H1 (cell line): ENCODE measurements around the gene OR8B4. TPM values are rescaled to one million over a fixed set of nuclear protein-coding genes. Genes with fewer than 3 reads are reported as not detected.

Source experiments
- CTCF ChIA-PET: fragments of 300-600 bp; sonication (Branson Sonifier 250); formaldehyde crosslinking; loops from one replicate; lab custom pipeline; 2021; ENCODE audit not compliant: partially characterized antibody; lab: Charles Lee
- POLR2A ChIA-PET: fragments of 300-600 bp; sonication (Branson Sonifier 250); formaldehyde crosslinking; loops from one replicate; lab custom pipeline; 2021; ENCODE audit warnings: inconsistent platforms; ENCODE audit not compliant: partially characterized antibody; lab: Charles Lee
- DNase-seq, 2 experiments: peaks; one replicate each; pipeline versions ENCODE4 v3.0.0 to v3.0.0-alpha.2; 2010 to 2022; ENCODE audit warnings: low spot score in 2 of 2, low read depth in 1 of 2, mixed read lengths in 1 of 2
- FAIRE-seq: peaks from 2 replicates; lab custom pipeline; 2011; peaks lifted over from hg19 to GRCh38; lab: Jason Lieb, UNC
- H2AFZ ChIP-seq: 2 replicates; pipeline ENCODE4 v1.8.1; 2012; ENCODE audit warnings: low read length, inconsistent platforms
- H2AK5ac ChIP-seq: 2 replicates; pipeline ENCODE4 v1.6.1; 2013; ENCODE audit warnings: low read depth, low read length
- H2BK120ac ChIP-seq: replicated peaks from 2 replicates; pipeline ENCODE3; 2013; ENCODE audit warnings: low read depth, low read length, inconsistent platforms
- H2BK12ac ChIP-seq: 2 replicates; pipeline ENCODE4 v1.6.1; 2013; ENCODE audit warnings: low read depth, low read length
- H2BK15ac ChIP-seq: 2 replicates; pipeline ENCODE4 v1.6.1; 2013; ENCODE audit warnings: low read length
- H2BK20ac ChIP-seq: 2 replicates; pipeline ENCODE4 v1.6.1; 2013; ENCODE audit warnings: low read length
- H2BK5ac ChIP-seq: 2 replicates; pipeline ENCODE4 v1.6.1; 2013; ENCODE audit warnings: low read depth, low read length
- H3K14ac ChIP-seq: 2 replicates; pipeline ENCODE4 v1.6.1; 2013; ENCODE audit warnings: inconsistent platforms; ENCODE audit not compliant: insufficient read length
- H3K18ac ChIP-seq: 2 replicates; pipeline ENCODE4 v1.6.1; 2013; ENCODE audit warnings: low read length; ENCODE audit errors: extremely low read depth
- H3K23ac ChIP-seq: 2 replicates; pipeline ENCODE4 v1.6.1; 2013; ENCODE audit warnings: inconsistent platforms; ENCODE audit not compliant: insufficient read length
- H3K23me2 ChIP-seq: 2 replicates; pipeline ENCODE4 v1.6.1; 2013; ENCODE audit warnings: low read depth, low read length
- H3K27ac ChIP-seq: 2 replicates; pipeline ENCODE4 v1.6.1; 2011; ENCODE audit warnings: low read depth, low read length, inconsistent platforms
- H3K27me3 ChIP-seq, 4 experiments: replicated peaks in 1 of 4; 1 replicate in 1 of 4; 2 replicates in 3 of 4; pipeline versions ENCODE4 v1.6.1 to v1.8.1; 2011 to 2013; ENCODE audit warnings: low read length in 3 of 4, mild to moderate bottlenecking in 3 of 4, inconsistent platforms in 2 of 4, mixed read lengths in 2 of 4, moderate library complexity in 1 of 4; ENCODE audit not compliant: control insufficient read depth in 3 of 4, insufficient read depth in 3 of 4; ENCODE audit errors: extremely low read depth in 1 of 4
- H3K36me3 ChIP-seq, 4 experiments: 2 replicates each; pipeline versions ENCODE4 v1.6.1 to v1.8.1; 2011 to 2013; ENCODE audit warnings: mild to moderate bottlenecking in 4 of 4, low read length in 3 of 4, moderate library complexity in 2 of 4, control low read depth in 1 of 4, inconsistent platforms in 1 of 4; ENCODE audit not compliant: insufficient read depth in 4 of 4, control insufficient read depth in 2 of 4
- H3K4ac ChIP-seq: replicated peaks from 2 replicates; pipeline ENCODE3; 2013; ENCODE audit warnings: low read length, low read depth, mixed read lengths, inconsistent platforms; ENCODE audit not compliant: insufficient read length
- H3K4me1 ChIP-seq, 4 experiments: replicated peaks in 1 of 4; 1 replicate in 1 of 4; 2 replicates in 3 of 4; pipeline versions ENCODE4 v1.6.1 to v1.8.1; 2011 to 2013; ENCODE audit warnings: low read length in 3 of 4, inconsistent platforms in 2 of 4, mixed read lengths in 1 of 4; ENCODE audit not compliant: insufficient read depth in 4 of 4, control insufficient read depth in 3 of 4
- H3K4me2 ChIP-seq, 2 experiments: 2 replicates each; pipeline versions ENCODE4 v1.6.1 to v1.8.1; 2011 to 2013; ENCODE audit warnings: low read depth in 2 of 2, low read length in 2 of 2, control low read depth in 1 of 2, inconsistent platforms in 1 of 2, mild to moderate bottlenecking in 1 of 2; ENCODE audit not compliant: insufficient read depth in 1 of 2
- H3K4me3 ChIP-seq, 4 experiments: fragments of 200-600, 300-600 bp in 1 of 4; sonication (generic), shearing (Covaris generic), sonication (Bioruptor Twin) in 1 of 4; 2 replicates each; pipeline versions ENCODE4 v1.5.1 to v1.8.1; 2011 to 2016; ENCODE audit warnings: low read length in 4 of 4, low read depth in 3 of 4, control low read depth in 2 of 4, inconsistent platforms in 2 of 4, mild to moderate bottlenecking in 2 of 4, mixed read lengths in 1 of 4, moderate library complexity in 1 of 4; ENCODE audit not compliant: insufficient read depth in 2 of 4; ENCODE audit errors: extremely low read depth in 1 of 4
- H3K56ac ChIP-seq: replicated peaks from 2 replicates; pipeline ENCODE3; 2013; ENCODE audit warnings: low read depth, mild to moderate bottlenecking, mixed read lengths, low read length, inconsistent platforms; ENCODE audit not compliant: insufficient read length
- H3K79me1 ChIP-seq: 2 replicates; pipeline ENCODE4 v1.6.1; 2013; ENCODE audit warnings: low read depth, low read length, control low read depth
- H3K79me2 ChIP-seq, 2 experiments: 2 replicates each; pipeline versions ENCODE4 v1.6.1 to v1.8.1; 2012 to 2013; ENCODE audit warnings: low read length in 2 of 2, mild to moderate bottlenecking in 2 of 2, inconsistent platforms in 1 of 2; ENCODE audit not compliant: insufficient read depth in 2 of 2, control insufficient read depth in 1 of 2
- H3K9ac ChIP-seq, 4 experiments: replicated peaks in 1 of 4; 1 replicate in 1 of 4; 2 replicates in 3 of 4; pipeline versions ENCODE4 v1.6.1 to v1.8.1; 2011 to 2013; ENCODE audit warnings: low read depth in 3 of 4, low read length in 3 of 4, control low read depth in 2 of 4, mild to moderate bottlenecking in 2 of 4, moderate library complexity in 2 of 4, inconsistent platforms in 1 of 4; ENCODE audit errors: extremely low read depth in 1 of 4
- H3K9me3 ChIP-seq, 2 experiments: 2 replicates each; pipeline versions ENCODE4 v1.6.1 to v1.8.1; 2012 to 2013; ENCODE audit warnings: mild to moderate bottlenecking in 2 of 2, moderate library complexity in 2 of 2, control low read depth in 1 of 2, inconsistent platforms in 1 of 2, low read depth in 1 of 2, low read length in 1 of 2, mixed read lengths in 1 of 2; ENCODE audit not compliant: insufficient read depth in 2 of 2
- H4K20me1 ChIP-seq, 2 experiments: replicated peaks in 1 of 2; 2 replicates each; pipeline versions ENCODE3 to v1.8.1; 2011 to 2013; ENCODE audit warnings: inconsistent platforms in 2 of 2, low read length in 2 of 2, mild to moderate bottlenecking in 1 of 2; ENCODE audit not compliant: insufficient read depth in 2 of 2, control insufficient read depth in 1 of 2
- H4K5ac ChIP-seq: 2 replicates; pipeline ENCODE4 v1.6.1; 2013; ENCODE audit warnings: low read length, low read depth, mixed read lengths, inconsistent platforms; ENCODE audit not compliant: insufficient read length
- H4K8ac ChIP-seq: 2 replicates; pipeline ENCODE4 v1.8.0; 2013; ENCODE audit warnings: mild to moderate bottlenecking, moderate library complexity, low read length, inconsistent platforms; ENCODE audit not compliant: insufficient read depth; ENCODE audit errors: extremely low read depth
- H4K91ac ChIP-seq: replicated peaks from 2 replicates; pipeline ENCODE3; 2013; ENCODE audit warnings: low read length, mixed read lengths, inconsistent platforms; ENCODE audit not compliant: insufficient read length
- CBX5 ChIP-seq: fragments of 300-800, 300-1000 bp; sonication (generic); IDR thresholded peaks from 2 replicates; pipeline ENCODE4 v1.7.1; 2016; ENCODE audit warnings: antibody characterized with exemption, low read length, low read depth
- EGR1 ChIP-seq: IDR thresholded peaks from 2 replicates; pipeline ENCODE4 v1.6.1; 2011; ENCODE audit warnings: low read depth, low read length, borderline replicate concordance
- GABPA ChIP-seq: IDR thresholded peaks from 2 replicates; pipeline ENCODE4 v1.6.1; 2011; ENCODE audit warnings: mild to moderate bottlenecking, low read length, moderate library complexity, borderline replicate concordance; ENCODE audit not compliant: insufficient read depth
- RAD21 ChIP-seq, 2 experiments: IDR thresholded peaks in 1 of 2; conservative IDR thresholded peaks in 1 of 2; 2 replicates each; pipeline ENCODE4 v1.6.1; 2011; ENCODE audit warnings: low read depth in 2 of 2, low read length in 2 of 2, improper control_type of control experiment in 1 of 2, inconsistent platforms in 1 of 2, mild to moderate bottlenecking in 1 of 2, moderate library complexity in 1 of 2
- SUZ12 ChIP-seq: fragments of 200-600 bp; sonication (generic); IDR thresholded peaks from 2 replicates; pipeline ENCODE4 v1.6.1; 2012; ENCODE audit warnings: mild to moderate bottlenecking, inconsistent platforms, low read length, moderate library complexity, mixed read lengths
- TAF7 ChIP-seq: optimal IDR thresholded peaks from 2 replicates; pipeline ENCODE3; 2011; ENCODE audit warnings: low read depth, mild to moderate bottlenecking, inconsistent platforms, low read length, moderate library complexity, borderline replicate concordance
- TBP ChIP-seq: IDR thresholded peaks from 2 replicates; pipeline ENCODE4 v1.6.1; 2011; ENCODE audit warnings: low read depth, low read length, improper control_type of control experiment
- polyA plus RNA-seq, 7 experiments: library from polyadenylated mRNA; depleted of rRNA in 3 of 7; stranded (reverse) in 5 of 7; unstranded in 2 of 7; fragments of >200 nt in 5 of 7; fragments of 200-250 nt in 2 of 7; gene quantifications; 1 replicate in 5 of 7; 2 replicates in 1 of 7; 4 replicates in 1 of 7; pipeline versions ENCODE4 v1.2.1 to v1.2.3, GENCODE V29; 2011 to 2013; ENCODE audit warnings: missing spikeins in 2 of 7, mixed read lengths in 2 of 7
- total RNA-seq: library from RNA; stranded (reverse); fragmentation: NEBNext Ultra II Directional; extraction: Animal tissue kit (Norgen Biotek cat#: 25700); gene quantifications from 2 replicates; pipeline ENCODE4 v1.2.1, GENCODE V29; 2021
- TF ChIP-seq, protein P1 (sequence below): IDR thresholded peaks from 2 replicates; pipeline ENCODE4 v1.6.1; 2012; ENCODE audit warnings: inconsistent platforms

The OR8B4 gene
- total and polyA plus RNA-seq, 2 of the 8 experiments (the other 6 are each of a cell fraction or from before 2014, with no cell fraction given), result not detected

DNA sequence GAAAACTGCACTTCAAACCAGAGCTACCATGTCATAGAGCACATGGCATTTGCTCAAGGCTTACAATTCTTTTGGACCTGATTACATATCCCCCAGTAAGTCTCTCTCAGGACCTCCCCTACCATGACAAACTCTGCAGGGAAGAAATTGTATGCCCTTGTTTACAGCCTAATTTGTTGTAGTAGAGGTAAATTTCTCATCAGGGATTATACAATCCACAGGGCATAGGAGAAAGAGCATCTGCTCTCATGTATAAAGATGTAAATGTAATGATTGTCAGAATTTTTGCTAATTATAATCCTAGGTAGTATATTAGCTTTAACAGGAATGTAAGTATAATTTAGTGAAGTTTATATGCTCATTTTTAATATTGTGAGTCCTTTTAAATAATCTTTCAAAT lies 25.7 kb downstream of the OR8B4 start, which contains the start of gene OR8B3:
Gene OR8B3, minus strand, starts transcription at position 101 of the 400 bp plus-strand sequence. CDS start 1,673 bp downstream, outside the sequence.
- Histone ChIP-seq H3K4me3 (no peak within 1 kb of the TSS), H4K91ac (no peak within 1 kb of the TSS), H2AK5ac (no peak within 1 kb of the TSS), H3K4me1 (no peaks in the 10 kb centered on the region), H2BK120ac (no peak within 1 kb of the TSS), H3K4ac (no peak within 1 kb of the TSS), H3K9ac (no peak within 1 kb of the TSS), H2BK12ac (no peak within 1 kb of the TSS), H3K14ac (no peak within 1 kb of the TSS), H4K20me1 (no peaks in the 10 kb centered on the region), H2BK15ac (no peak within 1 kb of the TSS), H2BK5ac (no peak within 1 kb of the TSS), H3K56ac (no peak within 1 kb of the TSS), H4K8ac (no peak within 1 kb of the TSS), H3K23me2 (no peaks in the 10 kb centered on the region), H3K27me3 (no peaks in the 10 kb centered on the region), H3K18ac (no peak within 1 kb of the TSS), H3K79me2 (no peaks in the 10 kb centered on the region), H3K27ac (no peak within 1 kb of the TSS), H2BK20ac (no peak within 1 kb of the TSS), H3K23ac (no peak within 1 kb of the TSS), H3K9me3 (no peaks in the 10 kb centered on the region), H2AFZ (no peak within 1 kb of the TSS), H4K5ac (no peak within 1 kb of the TSS), H3K79me1 (no peaks in the 10 kb centered on the region), H3K4me2 (no peak within 1 kb of the TSS), H3K36me3 (no peaks in the 10 kb centered on the region)
- no peak for FAIRE-seq
- POLR2A ChIA-PET, result no interaction called here
- no peak for DNase-seq
- no peak for TF ChIP-seq CBX5
- TF ChIP-seq SUZ12, result no peak
- no peak for TF ChIP-seq TBP
- TF ChIP-seq RAD21 (IDR thresholded peaks at IDR 0.05 in 1 of 2, conservative IDR thresholded peaks at IDR 0.05 in 1 of 2; ENCODE audit: low read depth in 2 of 2, low read length in 2 of 2), result no peak
- TF ChIP-seq, protein P1, sequence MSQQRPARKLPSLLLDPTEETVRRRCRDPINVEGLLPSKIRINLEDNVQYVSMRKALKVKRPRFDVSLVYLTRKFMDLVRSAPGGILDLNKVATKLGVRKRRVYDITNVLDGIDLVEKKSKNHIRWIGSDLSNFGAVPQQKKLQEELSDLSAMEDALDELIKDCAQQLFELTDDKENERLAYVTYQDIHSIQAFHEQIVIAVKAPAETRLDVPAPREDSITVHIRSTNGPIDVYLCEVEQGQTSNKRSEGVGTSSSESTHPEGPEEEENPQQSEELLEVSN, result no peak
- TF ChIP-seq GABPA, result no peak
- no peak for TF ChIP-seq TAF7
- TF ChIP-seq EGR1, result no peak
- CTCF ChIA-PET, result interaction anchor here (0.7 kb wide), 1 partner anchor 242 kb away, joined by 3 read pairs; no protein-coding TSS in a partner anchor
